Upper lobe of right lung (tissue), 1 donor: ENCODE results near the gene EPHA3. TPM values are rescaled to one million over a fixed set of nuclear protein-coding genes. Genes with fewer than 3 reads are reported as not detected.

Source experiments
- ATAC-seq: fragments of 200-7000 bp; cut with Tn5 transposase; one replicate; pipeline ENCODE4 v1.9.1; 2020; ENCODE audit warnings: mild to moderate bottlenecking, moderate library complexity
- DNase-seq: peaks from one replicate; pipeline ENCODE4 v3.0.0-alpha.2; 2020
- H3K27ac ChIP-seq: fragments of 200-600 bp; one replicate; pipeline ENCODE4 v1.8.0; 2022
- H3K27me3 ChIP-seq: fragments of 200-600 bp; one replicate; pipeline ENCODE4 v1.8.0; 2022; ENCODE audit warnings: mild to moderate bottlenecking
- H3K36me3 ChIP-seq: fragments of 200-600 bp; one replicate; pipeline ENCODE4 v1.8.0; 2022
- H3K4me1 ChIP-seq: fragments of 200-600 bp; one replicate; pipeline ENCODE4 v1.8.0; 2022
- H3K4me3 ChIP-seq: fragments of 200-600 bp; one replicate; pipeline ENCODE4 v1.8.0; 2022; ENCODE audit warnings: mild to moderate bottlenecking
- H3K9me3 ChIP-seq: fragments of 200-600 bp; one replicate; pipeline ENCODE4 v1.8.0; 2022
- CTCF ChIP-seq: fragments of 200-600 bp; IDR thresholded peaks from one replicate; pipeline ENCODE4 v1.8.0; 2022; ENCODE audit warnings: antibody characterized with exemption
- intact Hi-C: fragments of 100-400 bp; cut with DNase I; formaldehyde crosslinking; loops from one replicate; pipeline ENCODE4 v1.11.0; 2022
- total RNA-seq: library from RNA; stranded (reverse); fragmentation: NEBNext Ultra II Directional; extraction: Animal tissue kit (Norgen Biotek cat#: 25700); gene quantifications from one replicate; pipeline ENCODE4 v1.2.1, GENCODE V29; 2021
- donor health status: DM: no; HTN: yes; CAD: no; lungs with severe emphysema.

The EPHA3 gene
- total RNA-seq, 1 donor from 2014 or later: 5.1 TPM

- intact Hi-C loops: no loop called here
- ATAC-seq (no peak), DNase-seq (no peak)
These were observed 171.0 kb downstream of the EPHA3 start for GRCh38 chr3:89278302-89279025.

GRCh38 chr3:89280301-89280700 lies 172.9 kb downstream of the EPHA3 start:
- TF ChIP-seq CTCF: no peak
- no peak for DNase-seq
- Histone ChIP-seq H3K27ac (no peak overlapping the region), H3K4me3 (no peak overlapping the region), H3K27me3 (no peaks in the 10 kb centered on the region), H3K9me3 (no peaks in the 10 kb centered on the region), H3K4me1 (no peaks in the 10 kb centered on the region), H3K36me3 (no peaks in the 10 kb centered on the region)
- ATAC-seq: no peak
- intact Hi-C loops: no loop called here

More at GRCh38 chr3:89278302-89279025, 171.0 kb downstream of the EPHA3 start:
- TF ChIP-seq CTCF: no peak
- Histone ChIP-seq H3K9me3 (no peaks in the 10 kb centered on the region), H3K4me3 (no peak overlapping the region), H3K36me3 (no peaks in the 10 kb centered on the region), H3K27me3 (no peaks in the 10 kb centered on the region), H3K27ac (no peak overlapping the region), H3K4me1 (no peaks in the 10 kb centered on the region)

GRCh38 chr3:89280822-89281365 lies 173.5 kb downstream of the EPHA3 start:
- H3K36me3 ChIP-seq: no peaks in the 10 kb centered on the region
- ATAC-seq (no peak), DNase-seq (no peak)
- no peak for TF ChIP-seq CTCF
- H3K4me1 ChIP-seq: no peaks in the 10 kb centered on the region
- H3K27ac ChIP-seq: no peak overlapping the region
- H3K9me3 ChIP-seq: no peaks in the 10 kb centered on the region
- H3K4me3 ChIP-seq: no peak overlapping the region
- no peaks in the 10 kb centered on the region for H3K27me3 ChIP-seq
- intact Hi-C loops: no loop called here

- H3K27ac ChIP-seq: no peak overlapping the region
- TF ChIP-seq CTCF: no peak
- H3K9me3 ChIP-seq: peaks cover 3% of the 10 kb centered on the region
- ATAC-seq: no peak
- no peak for DNase-seq
- no peak overlapping the region for H3K4me3 ChIP-seq
- no peaks in the 10 kb centered on the region for H3K4me1 ChIP-seq
- no peaks in the 10 kb centered on the region for H3K27me3 ChIP-seq
- intact Hi-C loops: no loop called here
- H3K36me3 ChIP-seq: no peaks in the 10 kb centered on the region
These were observed 180.6 kb downstream of the EPHA3 start for GRCh38 chr3:89287902-89288508.

- no peak for TF ChIP-seq CTCF
- no peak overlapping the region for H3K27ac ChIP-seq
- H3K9me3 ChIP-seq: peaks cover 8% of the 10 kb centered on the region
- H3K4me1 ChIP-seq: no peaks in the 10 kb centered on the region
- intact Hi-C loops: no loop called here
- ATAC-seq (no peak), DNase-seq (no peak)
- no peaks in the 10 kb centered on the region for H3K36me3 ChIP-seq
- no peaks in the 10 kb centered on the region for H3K27me3 ChIP-seq
- no peak overlapping the region for H3K4me3 ChIP-seq
These were observed 182.3 kb downstream of the EPHA3 start for GRCh38 chr3:89289574-89290190.
